Measurements from ENCODE around the gene KCNAB1.
"Not testable (repeated sequence)": the region's sequence is repeated elsewhere in the genome, so short reads cannot be mapped to it uniquely, and the experiment has no call there.

KCNAB1 gene

GRCh38 chr3:156559321-156559720 is 438.9 kb downstream of the KCNAB1 start:
- DNase-seq (ENCODE audit: low read depth in 1 of 2, low spot score in 1 of 2): no peak

GRCh38 chr3:156561533-156561932 is 441.2 kb downstream of the KCNAB1 start:
- DNase-seq (ENCODE audit: low read depth in 1 of 2, low spot score in 1 of 2): no peak

GRCh38 chr3:156562486-156562885 is 442.1 kb downstream of the KCNAB1 start:
- not testable (repeated sequence) for DNase-seq (ENCODE audit: low read depth in 1 of 2, low spot score in 1 of 2)

- DNase-seq (ENCODE audit: low read depth in 1 of 2, low spot score in 1 of 2): no peak
Measured at GRCh38 chr3:156563900-156564682, 443.7 kb downstream of the KCNAB1 start.

GRCh38 chr3:156569016-156569415 is 448.6 kb downstream of the KCNAB1 start:
- not testable (repeated sequence) for DNase-seq (ENCODE audit: low read depth in 1 of 2, low spot score in 1 of 2)

GRCh38 chr3:156569881-156570280 is 449.5 kb downstream of the KCNAB1 start:
- DNase-seq (ENCODE audit: low read depth in 1 of 2, low spot score in 1 of 2): not testable (repeated sequence)

- DNase-seq (ENCODE audit: low read depth in 1 of 2, low spot score in 1 of 2): no peak
Measured at GRCh38 chr3:156575641-156576040, 455.3 kb downstream of the KCNAB1 start.

- no peak for DNase-seq (ENCODE audit: low read depth in 1 of 2, low spot score in 1 of 2)
Measured at GRCh38 chr3:156576051-156576450, 455.7 kb downstream of the KCNAB1 start.

- DNase-seq (ENCODE audit: low read depth in 1 of 2, low spot score in 1 of 2): no peak
Measured at GRCh38 chr3:156576651-156577348, 456.4 kb downstream of the KCNAB1 start.

GRCh38 chr3:156577736-156578135 is 457.4 kb downstream of the KCNAB1 start:
- DNase-seq (ENCODE audit: low read depth in 1 of 2, low spot score in 1 of 2): no peak

- DNase-seq (ENCODE audit: low read depth in 1 of 2, low spot score in 1 of 2): no peak
Measured at GRCh38 chr3:156579427-156579851, 459.1 kb downstream of the KCNAB1 start.

GRCh38 chr3:156581033-156581432 is 460.7 kb downstream of the KCNAB1 start:
- DNase-seq (ENCODE audit: low read depth in 1 of 2, low spot score in 1 of 2): no peak

- DNase-seq (ENCODE audit: low read depth in 1 of 2, low spot score in 1 of 2): no peak
Measured at GRCh38 chr3:156581954-156582353, 461.6 kb downstream of the KCNAB1 start.

GRCh38 chr3:156582532-156583183 is 462.3 kb downstream of the KCNAB1 start:
- DNase-seq (ENCODE audit: low read depth in 1 of 2, low spot score in 1 of 2): no peak

- no peak for DNase-seq (ENCODE audit: low read depth in 1 of 2, low spot score in 1 of 2)
Measured at GRCh38 chr3:156583469-156583868, 463.1 kb downstream of the KCNAB1 start.

GRCh38 chr3:156586905-156587759 is 466.8 kb downstream of the KCNAB1 start:
- DNase-seq (ENCODE audit: low read depth in 1 of 2, low spot score in 1 of 2): no peak

GRCh38 chr3:156587760-156588069 is 467.3 kb downstream of the KCNAB1 start:
- no peak for DNase-seq (ENCODE audit: low read depth in 1 of 2, low spot score in 1 of 2)
